Fibroblast of lung (primary cell): Measurements from ENCODE around the gene SERPINB5.

Experiments
- EZH2 ChIP-seq: IDR thresholded peaks from 2 replicates; pipeline ENCODE4 v1.5.1; 2012; ENCODE audit warnings: low read length, control low read depth, mild to moderate bottlenecking; ENCODE audit errors: missing control alignments
- TF ChIP-seq, protein P1 (sequence below), 2 donors: IDR thresholded peaks in 1 of 2; conservative IDR thresholded peaks in 1 of 2; 1 replicate in 1 of 2; 2 replicates in 1 of 2; pipeline ENCODE4 v1.5.1; 2011 to 2012; ENCODE audit warnings: low read length in 2 of 2, control low read depth in 1 of 2, inconsistent platforms in 1 of 2, low read depth in 1 of 2, mild to moderate bottlenecking in 1 of 2

DNA sequence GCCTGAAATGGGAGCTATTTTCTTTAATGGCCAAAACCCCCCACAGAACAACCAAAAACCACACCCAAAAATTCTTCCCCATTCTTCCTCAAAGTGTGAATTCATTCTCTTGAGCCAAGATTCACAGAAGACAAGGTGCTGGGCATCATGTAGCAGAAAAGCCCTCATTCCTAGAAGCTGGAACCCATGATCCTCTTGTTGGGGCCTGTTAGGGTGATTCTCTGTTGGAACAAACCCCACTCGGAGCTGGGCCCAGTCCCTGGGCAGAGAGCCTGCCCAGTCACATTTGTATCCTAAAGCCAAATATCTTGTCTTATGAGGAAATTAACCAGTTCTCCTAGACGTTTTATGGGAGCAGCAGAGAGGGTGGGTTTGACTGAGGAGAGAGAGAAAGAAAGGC lies 31.7 kb upstream of the SERPINB5 start:
- TF ChIP-seq, protein P1, sequence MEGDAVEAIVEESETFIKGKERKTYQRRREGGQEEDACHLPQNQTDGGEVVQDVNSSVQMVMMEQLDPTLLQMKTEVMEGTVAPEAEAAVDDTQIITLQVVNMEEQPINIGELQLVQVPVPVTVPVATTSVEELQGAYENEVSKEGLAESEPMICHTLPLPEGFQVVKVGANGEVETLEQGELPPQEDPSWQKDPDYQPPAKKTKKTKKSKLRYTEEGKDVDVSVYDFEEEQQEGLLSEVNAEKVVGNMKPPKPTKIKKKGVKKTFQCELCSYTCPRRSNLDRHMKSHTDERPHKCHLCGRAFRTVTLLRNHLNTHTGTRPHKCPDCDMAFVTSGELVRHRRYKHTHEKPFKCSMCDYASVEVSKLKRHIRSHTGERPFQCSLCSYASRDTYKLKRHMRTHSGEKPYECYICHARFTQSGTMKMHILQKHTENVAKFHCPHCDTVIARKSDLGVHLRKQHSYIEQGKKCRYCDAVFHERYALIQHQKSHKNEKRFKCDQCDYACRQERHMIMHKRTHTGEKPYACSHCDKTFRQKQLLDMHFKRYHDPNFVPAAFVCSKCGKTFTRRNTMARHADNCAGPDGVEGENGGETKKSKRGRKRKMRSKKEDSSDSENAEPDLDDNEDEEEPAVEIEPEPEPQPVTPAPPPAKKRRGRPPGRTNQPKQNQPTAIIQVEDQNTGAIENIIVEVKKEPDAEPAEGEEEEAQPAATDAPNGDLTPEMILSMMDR (conservative IDR thresholded peaks at IDR 0.05 in 1 of 2, IDR thresholded peaks at IDR 0.05 in 1 of 2; ENCODE audit: low read depth in 1 of 2, low read length in 2 of 2) = no peak
- TF ChIP-seq EZH2 = no peak
